Gastrocnemius medialis (tissue), 4 donors: ENCODE measurements around the gene TNFRSF12A. TPM values are rescaled to one million over a fixed set of nuclear protein-coding genes. Genes with fewer than 3 reads are reported as not detected.

Experiments used
- ATAC-seq, 2 donors: fragments of 150-250 bp; one replicate each; pipeline ENCODE4 v1.9.1; 2016
- DNase-seq, 2 donors: peaks; one replicate each; pipeline ENCODE4 v3.0.0-alpha.2; 2019
- H3K27ac ChIP-seq, 4 donors: fragments of 200-600 bp; sonication (generic); 1 replicate in 1 of 4; 2 replicates in 3 of 4; pipeline ENCODE4 v1.5.1; 2016 to 2018; ENCODE audit warnings: mild to moderate bottlenecking in 2 of 4, moderate library complexity in 1 of 4
- H3K27me3 ChIP-seq, 3 donors: fragments of 200-600 bp; sonication (generic) in 2 of 3; 1 replicate in 1 of 3; 2 replicates in 2 of 3; pipeline versions ENCODE4 v1.5.1 to v1.6.0; 2016 to 2019; ENCODE audit warnings: mild to moderate bottlenecking in 1 of 3, moderate library complexity in 1 of 3
- H3K36me3 ChIP-seq, 2 donors: fragments of 200-600 bp; sonication (generic) in 1 of 2; one replicate each; pipeline ENCODE4 v1.5.1; 2017 to 2018
- H3K4me1 ChIP-seq, 2 donors: fragments of 200-600 bp; sonication (generic) in 1 of 2; one replicate each; pipeline ENCODE4 v1.5.1; 2016 to 2017; ENCODE audit warnings: mild to moderate bottlenecking in 2 of 2
- H3K4me3 ChIP-seq, 4 donors: fragments of 200-600 bp; sonication (generic) in 3 of 4; 1 replicate in 1 of 4; 2 replicates in 3 of 4; pipeline ENCODE4 v1.5.1; 2016 to 2019; ENCODE audit warnings: mild to moderate bottlenecking in 2 of 4
- H3K9me3 ChIP-seq, 3 donors: fragments of 200-600 bp; sonication (generic) in 2 of 3; 1 replicate in 1 of 3; 2 replicates in 2 of 3; pipeline ENCODE4 v1.5.1; 2016 to 2019
- CTCF ChIP-seq, 5 experiments: fragments of 450-650 bp in 3 of 5; fragments of 200-600 bp in 2 of 5; sonication (generic) in 2 of 5; IDR thresholded peaks in 4 of 5; conservative IDR thresholded peaks in 1 of 5; 1 replicate in 4 of 5; 2 replicates in 1 of 5; pipeline ENCODE4 v1.5.1; 2016 to 2019; ENCODE audit warnings: antibody characterized with exemption in 5 of 5, mild to moderate bottlenecking in 3 of 5, moderate library complexity in 3 of 5
- POLR2A ChIP-seq, 2 donors: fragments of 450-650 bp; IDR thresholded peaks; one replicate each; pipeline ENCODE4 v1.6.1; 2017; ENCODE audit warnings: antibody characterized with exemption in 2 of 2, mild to moderate bottlenecking in 2 of 2, moderate library complexity in 2 of 2
- in situ Hi-C, 4 donors: fragments of 200-750 bp; cut with MboI; loops; one replicate each; pipeline versions ENCODE4 v1.15.0 to v1.8.0; 2017; ENCODE audit warnings: low sequenced_read_pairs in 4 of 4
- intact Hi-C: fragments of 100-400 bp; cut with DNase I; formaldehyde crosslinking; loops from one replicate; pipeline ENCODE4 v1.15.1; 2023; ENCODE audit warnings: low total_unique reads
- total RNA-seq, 4 donors: library from RNA; depleted of rRNA; stranded (reverse); fragments of >200 nt; gene quantifications; one replicate each; pipeline versions ENCODE4 v1.1.0 to v1.2.3, GENCODE V29; 2016

TNFRSF12A gene
- total RNA-seq, 4 donors from 2014 or later, result 34.0 to 161 (median 85.5) TPM

GRCh38 chr16:3007957-3008689, 12.0 kb upstream of the TNFRSF12A start:
- Histone ChIP-seq H3K4me3 (no peak overlapping the region), H3K27ac (no peak overlapping the region), H3K36me3 (peaks cover 0 to 12% of the 10 kb centered on the region in 2 donors), H3K4me1 (peaks cover 4 to 6% of the 10 kb centered on the region in 2 donors), H3K9me3 (no peaks in the 10 kb centered on the region), H3K27me3 (peaks cover 18 to 20% (median 19%) of the 10 kb centered on the region in 3 donors)
- no peak for DNase-seq
- intact Hi-C loops, result no loop called here
- in situ Hi-C loops, result no loop called here
- no peak for ATAC-seq
- TF ChIP-seq CTCF (IDR thresholded peaks at IDR 0.05 in 4 of 5, conservative IDR thresholded peaks at IDR 0.05 in 1 of 5) (no peak), POLR2A (IDR thresholded peaks at IDR 0.05) (no peak)

- ATAC-seq (no peak), DNase-seq (no peak)
- peaks cover 22 to 24% (median 24%) of the 10 kb centered on the region in 3 donors for H3K27me3 ChIP-seq
- intact Hi-C loops, result no loop called here
- H3K27ac ChIP-seq, result no peak overlapping the region
- peaks cover 4 to 6% of the 10 kb centered on the region in 2 donors for H3K4me1 ChIP-seq
- in situ Hi-C loops, result no loop called here
- H3K9me3 ChIP-seq, result no peaks in the 10 kb centered on the region
- H3K4me3 ChIP-seq, result no peak overlapping the region
- peaks cover 0 to 12% of the 10 kb centered on the region in 2 donors for H3K36me3 ChIP-seq
- TF ChIP-seq POLR2A (IDR thresholded peaks at IDR 0.05) (no peak), CTCF (IDR thresholded peaks at IDR 0.05 in 4 of 5, conservative IDR thresholded peaks at IDR 0.05 in 1 of 5) (no peak)
Measured at GRCh38 chr16:3008690-3009037, 11.5 kb upstream of the TNFRSF12A start.

GRCh38 chr16:3009568-3010390, 10.4 kb upstream of the TNFRSF12A start:
- peaks cover 26 to 33% (median 32%) of the 10 kb centered on the region in 3 donors for H3K27me3 ChIP-seq
- intact Hi-C loops, result no loop called here
- ATAC-seq, result no peak
- DNase-seq, result no peak
- no peak for TF ChIP-seq CTCF (IDR thresholded peaks at IDR 0.05 in 4 of 5, conservative IDR thresholded peaks at IDR 0.05 in 1 of 5)
- H3K36me3 ChIP-seq, result peaks cover 0 to 12% of the 10 kb centered on the region in 2 donors
- H3K27ac ChIP-seq, result no peak overlapping the region
- H3K4me3 ChIP-seq, result no peak overlapping the region
- in situ Hi-C loops, result no loop called here
- no peaks in the 10 kb centered on the region for H3K9me3 ChIP-seq
- H3K4me1 ChIP-seq, result peaks cover 4 to 5% of the 10 kb centered on the region in 2 donors

- Histone ChIP-seq H3K27ac (no peak overlapping the region), H3K9me3 (no peaks in the 10 kb centered on the region), H3K4me3 (no peak overlapping the region), H3K36me3 (peaks cover 0 to 12% of the 10 kb centered on the region in 2 donors), H3K27me3 (peaks cover 26 to 33% (median 32%) of the 10 kb centered on the region in 3 donors), H3K4me1 (no peaks in the 10 kb centered on the region)
- intact Hi-C loops, result no loop called here
- no peak for DNase-seq
- TF ChIP-seq POLR2A (IDR thresholded peaks at IDR 0.05) (no peak), CTCF (IDR thresholded peaks at IDR 0.05 in 4 of 5, conservative IDR thresholded peaks at IDR 0.05 in 1 of 5) (no peak)
- ATAC-seq, result no peak
- in situ Hi-C loops, result no loop called here
Measured at GRCh38 chr16:3010510-3010909, 9.7 kb upstream of the TNFRSF12A start.
